SK-N-SH treated with all-trans-retinoic acid at 6 μM for 48 hours (cell line): Measurements from ENCODE around the gene PSME1.

Experiments
- BACH2 ChIP-seq: fragments of 250-450 bp; sonication (Bioruptor Pico); IDR thresholded peaks from 2 replicates; pipeline ENCODE4 v1.9.0; 2021; ENCODE audit warnings: mild to moderate bottlenecking, borderline replicate concordance
- ESRRG ChIP-seq: fragments of 250-450 bp; sonication (Bioruptor Pico); IDR thresholded peaks from 2 replicates; pipeline ENCODE4 v1.6.1; 2021; ENCODE audit warnings: mild to moderate bottlenecking
- PATZ1 ChIP-seq: fragments of 250-450 bp; sonication (Bioruptor Pico); IDR thresholded peaks from 2 replicates; pipeline ENCODE4 v1.8.0; 2020; ENCODE audit warnings: mild to moderate bottlenecking, moderate library complexity, borderline replicate concordance
- SNAI2 ChIP-seq: fragments of 250-450 bp; sonication (Bioruptor Pico); IDR thresholded peaks from 2 replicates; pipeline ENCODE4 v1.5.0; 2020; ENCODE audit warnings: mild to moderate bottlenecking, moderate library complexity
- TOX ChIP-seq: fragments of 250-450 bp; sonication (Bioruptor Pico); IDR thresholded peaks from 2 replicates; pipeline ENCODE4 v1.8.0; 2021; ENCODE audit warnings: mild to moderate bottlenecking, moderate library complexity, borderline replicate concordance
- TSHZ2 ChIP-seq: fragments of 250-450 bp; sonication (Bioruptor Pico); IDR thresholded peaks from 2 replicates; pipeline ENCODE4 v1.5.0; 2020; ENCODE audit warnings: mild to moderate bottlenecking, moderate library complexity
- ZFP3 ChIP-seq: fragments of 250-450 bp; sonication (Bioruptor Pico); IDR thresholded peaks from 2 replicates; pipeline ENCODE4 v1.5.0; 2020; ENCODE audit warnings: mild to moderate bottlenecking, moderate library complexity
- ZFP30 ChIP-seq: fragments of 450-650 bp; formaldehyde crosslinking; IDR thresholded peaks from 2 replicates; pipeline ENCODE4 v1.5.0; 2022; ENCODE audit warnings: mild to moderate bottlenecking, moderate library complexity
- ZNF565 ChIP-seq: fragments of 450-650 bp; formaldehyde crosslinking; conservative IDR thresholded peaks from 2 replicates; pipeline ENCODE4 v1.5.0; 2020; ENCODE audit warnings: low read depth, mild to moderate bottlenecking, moderate library complexity

- no peak for TF ChIP-seq ZNF565 (CRISPR knock-in tag)
- no peak for TF ChIP-seq SNAI2 (CRISPR knock-in tag)
- TF ChIP-seq TOX: no peak
- no peak for TF ChIP-seq ESRRG (CRISPR knock-in tag)
- TF ChIP-seq ZFP3 (CRISPR knock-in tag): no peak
- TF ChIP-seq ZFP30 (CRISPR knock-in tag): no peak
- TF ChIP-seq TSHZ2 (CRISPR knock-in tag): no peak
- TF ChIP-seq BACH2 (CRISPR knock-in tag): no peak
- no peak for TF ChIP-seq PATZ1 (CRISPR knock-in tag)
Observed at GRCh38 chr14:24132061-24132685, 3.8 kb upstream of the PSME1 start.
